Activated T-cell treated with anti-CD3 and anti-CD28 coated beads, Interleukin-2, amount 50 U/mL, for 72 hours (primary cell): ENCODE measurements around the gene CNTNAP2. TPM values are rescaled to one million over a fixed set of nuclear protein-coding genes. Genes with fewer than 3 reads are reported as not detected.

Experiments
- ATAC-seq, 2 donors: fragments of 150-1000 bp; cut with Tn5 transposase; replicated peaks in 1 of 2; 2 replicates each; pipeline ENCODE4 v1.10.0; 2021; ENCODE audit warnings: moderate library complexity in 2 of 2, mild to moderate bottlenecking in 1 of 2
- DNase-seq, 2 donors: peaks; one replicate each; pipeline ENCODE4 v3.0.0; 2021 to 2022; ENCODE audit warnings: mixed read lengths in 1 of 2
- H3K27ac Mint-ChIP-seq: one replicate; pipeline ENCODE4 v1.8.0; 2022; ENCODE audit warnings: mild to moderate bottlenecking, moderate library complexity, mixed read lengths
- H3K27me3 Mint-ChIP-seq: one replicate; pipeline ENCODE4 v1.8.0; 2022; ENCODE audit warnings: low read depth, mixed read lengths
- H3K36me3 Mint-ChIP-seq, 2 donors: one replicate each; pipeline ENCODE4 v1.8.0; 2022; ENCODE audit warnings: mixed read lengths in 2 of 2, mild to moderate bottlenecking in 1 of 2; ENCODE audit not compliant: insufficient read depth in 2 of 2
- H3K4me1 Mint-ChIP-seq: one replicate; pipeline ENCODE4 v1.8.0; 2022; ENCODE audit warnings: low read depth, mixed read lengths
- H3K4me3 Mint-ChIP-seq, 2 donors: one replicate each; pipeline ENCODE4 v1.8.0; 2022; ENCODE audit warnings: mild to moderate bottlenecking in 2 of 2, mixed read lengths in 2 of 2, moderate library complexity in 2 of 2
- H3K9me3 Mint-ChIP-seq, 2 donors: one replicate each; pipeline ENCODE4 v1.8.0; 2022; ENCODE audit warnings: mixed read lengths in 2 of 2
- total RNA-seq, 2 donors: library from RNA; stranded (reverse); gene quantifications; one replicate each; pipeline ENCODE4 v1.2.3, GENCODE V29; 2022

Gene CNTNAP2
- total RNA-seq, 2 donors from 2014 or later: not detected

DNA sequence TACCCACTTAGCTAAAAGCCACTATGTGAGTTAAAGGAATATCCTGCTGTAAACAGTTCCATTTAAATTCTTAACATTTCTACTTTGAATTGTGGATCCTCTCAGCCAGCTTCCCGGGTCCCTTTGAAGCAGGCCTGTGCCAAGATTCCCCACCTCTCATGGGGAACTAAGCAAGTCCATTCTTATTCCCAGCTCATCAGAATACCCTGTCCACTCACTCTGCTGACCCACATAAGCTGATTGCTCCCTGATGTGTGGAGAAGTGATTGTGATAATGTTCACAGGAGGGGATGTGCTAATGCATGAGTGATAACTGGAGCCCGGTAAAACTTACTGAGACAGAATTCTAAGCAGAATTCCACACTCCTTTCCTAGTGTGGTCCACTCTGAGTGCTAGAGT lies 709.7 kb downstream of the CNTNAP2 start:
- H3K4me3 Mint-ChIP-seq: no peak overlapping the region
- ATAC-seq (no peak), DNase-seq (no peak)
- no peak overlapping the region for H3K27ac Mint-ChIP-seq
- H3K36me3 Mint-ChIP-seq: no peaks in the 10 kb centered on the region
- H3K27me3 Mint-ChIP-seq: no peaks in the 10 kb centered on the region
- no peaks in the 10 kb centered on the region for H3K4me1 Mint-ChIP-seq
- peaks cover 3 to 8% of the 10 kb centered on the region in 2 donors for H3K9me3 Mint-ChIP-seq

DNA sequence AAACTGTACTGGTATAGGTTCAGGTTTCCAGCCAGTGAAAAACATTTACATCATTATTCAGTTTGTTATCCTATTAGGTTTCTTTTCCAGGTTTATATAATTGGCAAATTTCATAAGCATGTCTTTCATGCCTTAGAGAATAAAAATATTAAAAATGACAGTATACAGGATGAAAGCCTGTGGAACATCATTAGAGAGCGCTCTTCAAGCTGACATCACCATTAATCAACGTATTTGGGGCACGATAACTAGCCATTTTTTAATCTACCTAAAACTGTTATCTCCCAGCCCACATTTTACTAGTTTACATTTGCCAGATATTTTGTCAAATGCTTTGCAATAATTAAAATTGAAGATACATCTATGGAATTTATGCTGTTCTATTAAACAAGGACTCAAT lies 714.1 kb downstream of the CNTNAP2 start:
- Mint-ChIP-seq H3K27ac (no peak overlapping the region), H3K9me3 (peaks cover 3 to 6% of the 10 kb centered on the region in 2 donors), H3K4me1 (no peaks in the 10 kb centered on the region), H3K27me3 (no peaks in the 10 kb centered on the region), H3K36me3 (peaks cover 0 to 2% of the 10 kb centered on the region in 2 donors), H3K4me3 (no peak overlapping the region)
- DNase-seq (no peak), ATAC-seq (no peak)

DNA sequence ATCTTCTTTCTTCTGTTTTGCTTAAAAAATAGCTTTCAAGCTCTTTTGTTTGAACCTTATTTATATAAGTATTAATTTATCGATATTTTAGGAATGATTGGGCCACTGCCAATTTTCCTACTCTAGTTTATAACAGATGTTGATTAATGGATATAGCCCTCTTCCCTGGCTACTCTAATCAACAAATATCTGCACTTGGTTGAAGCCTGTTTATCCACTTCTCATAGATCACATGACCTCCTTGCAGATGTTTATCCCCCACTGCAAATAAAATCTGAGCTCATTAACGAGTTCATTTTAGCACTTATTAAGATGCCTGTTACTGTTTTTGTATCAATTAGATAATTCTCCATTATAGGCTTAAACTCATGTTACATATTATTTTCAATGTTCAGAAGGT lies 715.3 kb downstream of the CNTNAP2 start:
- ATAC-seq (no peak), DNase-seq (no peak)
- Mint-ChIP-seq H3K4me3 (no peak overlapping the region), H3K27me3 (no peaks in the 10 kb centered on the region), H3K9me3 (peaks cover 3 to 6% of the 10 kb centered on the region in 2 donors), H3K27ac (no peak overlapping the region), H3K36me3 (peaks cover 0 to 2% of the 10 kb centered on the region in 2 donors), H3K4me1 (no peaks in the 10 kb centered on the region)

DNA sequence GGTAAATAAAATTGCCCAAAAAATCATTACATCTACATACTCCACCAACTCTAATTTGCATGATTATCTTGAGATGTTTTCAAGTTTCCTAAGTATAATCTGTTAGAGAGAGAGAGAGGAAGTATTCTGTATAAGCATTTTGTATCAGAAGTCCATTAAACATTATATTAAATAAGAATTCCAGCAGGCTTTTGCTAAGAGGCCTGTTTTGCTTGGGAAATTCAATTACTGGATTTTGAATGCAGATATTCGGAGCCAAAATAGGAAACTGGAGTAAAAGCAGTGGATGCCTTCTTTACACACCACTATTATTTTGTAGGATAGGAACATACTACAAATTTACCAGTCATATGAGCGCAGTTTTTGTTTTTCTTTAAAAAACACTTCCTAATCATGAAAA lies 727.8 kb downstream of the CNTNAP2 start:
- Mint-ChIP-seq H3K9me3 (peaks cover 4 to 7% of the 10 kb centered on the region in 2 donors), H3K27me3 (no peaks in the 10 kb centered on the region), H3K4me1 (no peaks in the 10 kb centered on the region), H3K36me3 (peaks cover 2% of the 10 kb centered on the region in 2 donors), H3K4me3 (no peak overlapping the region), H3K27ac (no peak overlapping the region)
- DNase-seq (no peak), ATAC-seq (no peak)

DNA sequence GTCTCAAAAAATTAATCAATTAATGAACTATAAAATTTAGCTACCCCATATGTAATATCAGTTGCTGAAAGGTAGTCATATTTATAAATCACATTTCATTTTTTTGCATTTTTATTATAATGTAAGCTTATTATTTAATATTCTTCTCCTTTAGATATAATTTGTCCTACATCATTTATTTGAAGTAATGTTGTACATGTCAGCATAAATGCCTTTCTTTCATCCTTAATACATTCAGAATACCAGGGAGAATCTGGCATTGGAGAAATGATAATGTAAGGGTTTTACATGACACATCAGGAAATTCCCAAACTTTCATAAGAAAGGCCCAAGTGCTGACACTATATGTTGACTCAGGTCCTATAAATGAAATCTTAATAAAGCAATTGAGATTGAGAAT lies 742.1 kb downstream of the CNTNAP2 start:
- Mint-ChIP-seq H3K27ac (no peak overlapping the region), H3K4me3 (no peak overlapping the region), H3K4me1 (no peaks in the 10 kb centered on the region), H3K36me3 (no peaks in the 10 kb centered on the region), H3K27me3 (no peaks in the 10 kb centered on the region), H3K9me3 (peaks cover 9% of the 10 kb centered on the region in 2 donors)
- no peak for DNase-seq
- ATAC-seq: no peak

DNA sequence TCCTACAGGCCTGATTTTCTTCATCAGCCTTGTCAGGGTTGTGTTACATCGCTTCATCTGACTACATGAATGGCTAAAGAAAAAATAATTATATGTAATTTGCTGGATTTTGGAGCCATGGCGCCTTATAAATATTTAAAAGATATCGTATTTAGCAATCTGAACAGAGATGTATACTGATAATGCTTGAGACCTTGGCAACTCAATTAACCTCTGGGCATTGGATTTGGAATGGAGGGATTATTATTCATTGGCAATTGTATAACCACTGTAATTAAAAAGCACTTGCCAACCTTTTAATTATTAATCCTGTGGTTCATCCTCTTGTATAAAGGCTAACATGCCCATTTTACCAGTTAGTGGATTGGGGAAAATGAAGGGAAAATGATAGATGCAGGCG lies 745.1 kb downstream of the CNTNAP2 start:
- Mint-ChIP-seq H3K27me3 (no peaks in the 10 kb centered on the region), H3K27ac (no peak overlapping the region), H3K4me1 (no peaks in the 10 kb centered on the region), H3K9me3 (peaks cover 7 to 9% of the 10 kb centered on the region in 2 donors), H3K36me3 (no peaks in the 10 kb centered on the region), H3K4me3 (no peak overlapping the region)
- ATAC-seq: no peak
- no peak for DNase-seq

DNA sequence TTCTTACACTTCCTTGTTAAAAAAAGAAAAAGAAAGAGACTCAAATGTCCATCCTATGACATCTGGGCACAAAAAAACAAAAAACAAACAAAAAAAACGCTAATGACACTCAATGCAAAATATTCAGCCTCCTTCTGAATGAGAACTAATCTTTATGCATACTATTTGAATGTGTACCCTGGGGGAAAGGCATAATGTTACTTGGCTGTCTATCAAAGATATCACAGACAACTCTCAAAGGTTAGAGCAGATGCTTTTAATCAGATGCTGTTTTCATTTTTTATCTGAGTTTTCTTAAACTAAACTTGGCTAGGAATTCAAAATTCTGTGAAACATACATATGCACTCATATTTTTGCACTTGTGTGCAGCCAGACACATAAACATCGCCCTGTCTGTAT lies 745.8 kb downstream of the CNTNAP2 start:
- H3K4me3 Mint-ChIP-seq: no peak overlapping the region
- no peak for ATAC-seq
- H3K4me1 Mint-ChIP-seq: no peaks in the 10 kb centered on the region
- no peak overlapping the region for H3K27ac Mint-ChIP-seq
- H3K9me3 Mint-ChIP-seq: peaks cover 4 to 9% of the 10 kb centered on the region in 2 donors
- H3K36me3 Mint-ChIP-seq: no peaks in the 10 kb centered on the region
- no peak for DNase-seq
- H3K27me3 Mint-ChIP-seq: no peaks in the 10 kb centered on the region

DNA sequence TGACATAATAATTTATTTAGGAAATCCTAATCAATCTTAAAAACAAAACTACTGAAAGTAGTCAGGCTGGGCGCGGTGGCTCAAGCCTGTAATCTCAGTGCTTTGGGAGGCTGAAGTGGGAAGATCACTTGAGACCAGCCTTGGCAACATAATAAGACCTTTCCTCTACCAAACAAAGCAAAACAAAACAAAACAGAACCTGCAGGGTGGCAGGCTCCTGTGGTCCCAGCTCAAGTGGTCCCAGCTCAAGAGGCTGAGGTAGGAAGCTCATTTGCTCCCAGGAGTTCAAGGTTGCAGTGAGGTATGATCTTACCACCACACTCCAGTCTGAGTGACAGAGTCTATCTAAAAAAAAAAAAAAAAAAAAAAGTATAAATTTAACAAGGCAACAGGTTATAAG lies 748.0 kb downstream of the CNTNAP2 start:
- no peaks in the 10 kb centered on the region for H3K27me3 Mint-ChIP-seq
- no peaks in the 10 kb centered on the region for H3K4me1 Mint-ChIP-seq
- no peak for ATAC-seq
- H3K4me3 Mint-ChIP-seq: no peak overlapping the region
- no peak overlapping the region for H3K27ac Mint-ChIP-seq
- peaks cover 0 to 2% of the 10 kb centered on the region in 2 donors for H3K36me3 Mint-ChIP-seq
- H3K9me3 Mint-ChIP-seq: peaks cover 7 to 9% of the 10 kb centered on the region in 2 donors
- DNase-seq: no peak

DNA sequence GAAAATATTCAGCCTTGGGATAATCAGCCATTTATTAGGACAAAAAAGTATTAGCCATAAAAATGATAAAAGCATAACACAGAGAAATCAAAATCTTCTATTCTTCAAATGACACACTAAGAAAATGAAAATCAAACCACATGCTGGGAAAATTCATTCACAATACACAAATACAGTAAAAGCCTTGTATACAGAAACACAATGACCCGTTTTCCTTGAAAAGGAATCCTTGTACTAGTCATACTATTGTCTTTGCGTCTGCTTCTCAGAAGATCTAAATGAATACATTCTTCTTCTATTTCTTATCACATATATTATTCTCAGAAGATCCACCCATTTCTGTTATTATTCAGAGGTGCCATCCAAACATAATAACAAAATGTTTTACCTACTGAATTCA lies 749.1 kb downstream of the CNTNAP2 start:
- Mint-ChIP-seq H3K27ac (no peak overlapping the region), H3K4me3 (no peak overlapping the region), H3K27me3 (no peaks in the 10 kb centered on the region), H3K36me3 (peaks cover 0 to 2% of the 10 kb centered on the region in 2 donors), H3K9me3 (peaks cover 5 to 7% of the 10 kb centered on the region in 2 donors), H3K4me1 (no peaks in the 10 kb centered on the region)
- ATAC-seq (no peak), DNase-seq (no peak)

DNA sequence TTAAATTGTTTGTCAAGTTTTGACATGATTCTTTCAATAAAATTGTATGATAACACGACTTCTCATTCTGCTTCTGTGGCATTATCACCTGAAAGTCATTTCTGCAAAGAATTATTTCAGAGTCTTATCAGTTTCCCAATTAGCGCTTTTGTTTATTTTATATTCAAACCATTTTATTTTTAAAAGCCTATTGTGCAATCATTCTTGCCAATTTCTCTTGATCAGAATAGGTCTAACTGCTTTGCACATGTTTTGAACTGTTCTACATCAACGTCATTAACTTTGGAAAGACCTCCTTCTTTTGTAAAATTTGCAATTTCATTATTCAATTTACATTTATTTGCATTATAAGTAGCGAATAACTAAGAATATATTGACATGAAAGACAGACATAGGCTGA lies 758.1 kb downstream of the CNTNAP2 start:
- no peaks in the 10 kb centered on the region for H3K4me1 Mint-ChIP-seq
- peaks cover 10 to 13% of the 10 kb centered on the region in 2 donors for H3K9me3 Mint-ChIP-seq
- H3K27ac Mint-ChIP-seq: no peak overlapping the region
- ATAC-seq (no peak), DNase-seq (no peak)
- H3K27me3 Mint-ChIP-seq: no peaks in the 10 kb centered on the region
- no peak overlapping the region for H3K4me3 Mint-ChIP-seq
- no peaks in the 10 kb centered on the region for H3K36me3 Mint-ChIP-seq

DNA sequence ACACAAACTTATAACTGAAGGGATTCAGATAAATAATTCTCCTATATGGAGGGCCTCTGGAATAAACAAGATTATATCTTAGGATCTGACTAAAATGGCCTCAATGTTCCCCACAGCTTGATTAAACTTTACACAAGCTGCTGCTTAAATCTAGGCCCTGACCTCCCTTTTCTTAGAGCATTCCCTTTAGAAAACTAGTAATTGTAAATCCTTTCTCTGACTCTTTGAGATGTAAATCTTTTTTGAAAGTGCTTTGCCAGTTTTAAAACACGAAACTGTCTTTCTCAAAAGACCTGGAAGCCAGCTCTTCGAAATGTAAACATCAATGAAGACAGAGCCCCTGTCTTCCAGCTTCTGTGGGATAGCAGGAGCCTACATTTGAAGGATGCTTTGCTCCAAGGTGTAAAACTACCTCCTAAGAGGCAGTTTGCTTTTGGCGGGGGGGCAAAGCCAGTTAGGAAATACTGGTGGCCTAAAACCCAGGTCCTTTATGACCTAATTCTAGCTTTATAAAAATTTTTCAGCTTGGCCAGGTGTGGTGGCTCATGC lies 758.7 kb downstream of the CNTNAP2 start:
- H3K36me3 Mint-ChIP-seq: no peaks in the 10 kb centered on the region
- ATAC-seq: no peak
- H3K27me3 Mint-ChIP-seq: no peaks in the 10 kb centered on the region
- no peaks in the 10 kb centered on the region for H3K4me1 Mint-ChIP-seq
- no peak overlapping the region for H3K4me3 Mint-ChIP-seq
- DNase-seq: no peak
- H3K9me3 Mint-ChIP-seq: peaks cover 10 to 11% of the 10 kb centered on the region in 2 donors
- H3K27ac Mint-ChIP-seq: no peak overlapping the region

DNA sequence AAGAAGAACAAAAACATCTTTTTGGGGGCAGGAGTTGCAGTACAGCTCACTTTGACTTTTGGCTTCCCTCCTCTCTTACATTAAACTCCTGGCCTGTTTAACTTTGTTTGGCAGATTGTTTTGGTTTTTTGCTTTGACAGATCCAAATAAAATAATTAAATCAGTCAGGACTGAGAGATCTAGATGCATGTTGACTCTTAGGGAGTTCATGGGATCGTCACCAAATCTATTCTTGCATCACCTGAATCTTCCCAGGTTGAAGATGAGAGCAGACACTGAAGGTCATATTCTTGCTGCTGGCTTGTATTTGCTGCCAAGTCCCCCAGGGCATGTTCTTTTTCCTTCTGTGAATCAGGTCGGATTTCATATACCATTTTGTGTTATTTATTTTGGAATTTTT lies 759.4 kb downstream of the CNTNAP2 start:
- Mint-ChIP-seq H3K9me3 (peaks cover 10 to 11% of the 10 kb centered on the region in 2 donors), H3K4me3 (no peak overlapping the region), H3K4me1 (no peaks in the 10 kb centered on the region), H3K27ac (no peak overlapping the region), H3K36me3 (no peaks in the 10 kb centered on the region), H3K27me3 (no peaks in the 10 kb centered on the region)
- DNase-seq: no peak
- no peak for ATAC-seq

DNA sequence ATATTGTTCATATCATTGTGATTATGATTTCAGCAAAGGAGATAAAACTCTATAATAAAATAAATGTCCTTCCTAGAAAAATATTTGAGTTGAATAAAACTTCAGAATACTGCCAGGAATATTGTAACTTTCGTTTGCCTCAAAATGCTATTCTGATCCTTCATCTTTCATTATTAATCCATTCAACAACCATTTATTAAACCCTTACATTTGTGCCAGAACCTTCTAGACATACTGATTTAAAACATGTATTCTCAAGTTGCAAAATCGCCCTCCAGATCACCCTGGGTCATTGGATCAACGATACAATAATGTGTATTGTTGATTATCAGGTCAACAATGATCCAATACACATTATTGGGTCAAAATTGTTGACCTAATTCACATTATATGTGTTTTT lies 759.8 kb downstream of the CNTNAP2 start:
- Mint-ChIP-seq H3K4me1 (no peaks in the 10 kb centered on the region), H3K27ac (no peak overlapping the region), H3K9me3 (peaks cover 10 to 11% of the 10 kb centered on the region in 2 donors), H3K36me3 (no peaks in the 10 kb centered on the region), H3K4me3 (no peak overlapping the region), H3K27me3 (no peaks in the 10 kb centered on the region)
- no peak for DNase-seq
- no peak for ATAC-seq

DNA sequence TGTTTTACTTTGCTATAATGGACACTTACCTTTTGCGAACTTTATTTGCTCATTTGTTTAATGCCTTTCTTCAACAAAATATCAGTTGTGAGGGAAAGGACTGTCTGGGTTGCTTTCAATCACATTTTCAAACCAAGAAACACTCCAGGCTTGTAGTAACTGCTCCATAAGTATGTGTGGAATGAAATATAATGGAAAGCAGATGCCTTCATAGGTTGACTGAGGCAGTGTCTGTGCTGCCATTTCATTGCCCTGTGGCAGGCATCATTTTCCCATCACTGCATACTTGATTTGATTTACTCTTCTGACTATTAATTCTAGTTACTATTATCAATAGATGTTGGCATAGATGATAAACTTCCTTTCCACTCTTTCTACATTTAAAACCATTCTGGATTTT lies 762.3 kb downstream of the CNTNAP2 start:
- ATAC-seq (no peak), DNase-seq (no peak)
- Mint-ChIP-seq H3K27ac (no peak overlapping the region), H3K4me3 (no peak overlapping the region), H3K27me3 (no peaks in the 10 kb centered on the region), H3K9me3 (peaks cover 10 to 13% of the 10 kb centered on the region in 2 donors), H3K36me3 (no peaks in the 10 kb centered on the region), H3K4me1 (no peaks in the 10 kb centered on the region)
